Mononuclear cell (primary cell): ENCODE results near the gene SPRED1. TPM values are rescaled to one million over a fixed set of nuclear protein-coding genes. Genes with fewer than 3 reads are reported as not detected.

Experiments used
- H3K27me3 ChIP-seq: 2 replicates; pipeline ENCODE4 v1.6.0; 2011; ENCODE audit warnings: low read length, control low read depth; ENCODE audit not compliant: insufficient read depth
- H3K4me1 ChIP-seq: 2 replicates; pipeline ENCODE4 v1.5.1; 2011; ENCODE audit warnings: mild to moderate bottlenecking, low read length, control low read depth; ENCODE audit not compliant: insufficient read depth
- H3K4me3 ChIP-seq: 2 replicates; pipeline ENCODE4 v1.5.1; 2011; ENCODE audit warnings: mild to moderate bottlenecking, low read length, moderate library complexity
- H3K9me3 ChIP-seq: 2 replicates; pipeline ENCODE4 v1.5.1; 2011; ENCODE audit warnings: low read depth, mild to moderate bottlenecking, control low read depth, low read length
- total RNA-seq: library from RNA; depleted of rRNA; stranded (reverse); fragments of >200 nt; gene quantifications from one replicate; pipeline ENCODE4 v1.2.3, GENCODE V29; 2012

Gene SPRED1
- total RNA-seq, 1 donor, result 0.94 TPM

- Histone ChIP-seq H3K9me3 (no peaks in the 10 kb centered on the region), H3K27me3 (peaks cover 4% of the 10 kb centered on the region), H3K4me3 (no peak overlapping the region), H3K4me1 (no peaks in the 10 kb centered on the region)
Observed at GRCh38 chr15:38391191-38391590, 138.6 kb downstream of the SPRED1 start.

- Histone ChIP-seq H3K27me3 (peaks cover 3% of the 10 kb centered on the region), H3K4me3 (no peak overlapping the region), H3K4me1 (no peaks in the 10 kb centered on the region), H3K9me3 (no peaks in the 10 kb centered on the region)
Observed at GRCh38 chr15:38398134-38398533, 145.5 kb downstream of the SPRED1 start.

- Histone ChIP-seq H3K4me1 (no peaks in the 10 kb centered on the region), H3K9me3 (no peaks in the 10 kb centered on the region), H3K27me3 (peaks cover 2% of the 10 kb centered on the region), H3K4me3 (no peak overlapping the region)
Observed at GRCh38 chr15:38401106-38401505, 148.5 kb downstream of the SPRED1 start.

- H3K4me3 ChIP-seq, result no peak overlapping the region
- H3K9me3 ChIP-seq, result no peaks in the 10 kb centered on the region
- H3K4me1 ChIP-seq, result no peaks in the 10 kb centered on the region
- no peaks in the 10 kb centered on the region for H3K27me3 ChIP-seq
Observed at GRCh38 chr15:38401701-38402100, 149.1 kb downstream of the SPRED1 start.

GRCh38 chr15:38406436-38406835 is 153.8 kb downstream of the SPRED1 start:
- H3K4me1 ChIP-seq, result no peaks in the 10 kb centered on the region
- H3K9me3 ChIP-seq, result no peaks in the 10 kb centered on the region
- H3K4me3 ChIP-seq, result no peak overlapping the region
- no peaks in the 10 kb centered on the region for H3K27me3 ChIP-seq

Other genes with a start within 250 kb of the SPRED1 start
- gene FAM98B, start 201.3 kb downstream of the SPRED1 start, total RNA-seq, result 26.4 TPM